ENCODE measurements around the gene NKAIN2.

Gene NKAIN2

GRCh38 chr6:123811378-123811777 lies 7.7 kb downstream of the NKAIN2 start:
- H3K4me2 ChIP-seq (ENCODE audit: low read depth, low read length, poor library complexity, severe bottlenecking): no peak overlapping the region
- H3K9ac ChIP-seq (ENCODE audit: low read length): no peak overlapping the region
- H3K9me2 ChIP-seq (replicated peaks; ENCODE audit: insufficient read depth, low read length): no peaks in the 10 kb centered on the region
- TF ChIP-seq CTCF (IDR thresholded peaks at IDR 0.05; ENCODE audit: insufficient read depth, low read length, poor library complexity, severe bottlenecking) (no peak), EZH2phosphoT487 (conservative IDR thresholded peaks at IDR 0.05; ENCODE audit: low read length) (no peak)
- no peaks in the 10 kb centered on the region for H3K36me3 ChIP-seq (ENCODE audit: low read length)
- H3K79me2 ChIP-seq (ENCODE audit: insufficient read depth, low read length): no peaks in the 10 kb centered on the region
- H3K4me3 ChIP-seq (ENCODE audit: insufficient read depth, low read length, poor library complexity, severe bottlenecking): no peak overlapping the region
- no peak overlapping the region for H3K27ac ChIP-seq (ENCODE audit: low read depth, low read length)
- H3K9me3 ChIP-seq (ENCODE audit: insufficient read depth, low read length): no peaks in the 10 kb centered on the region
- H2AFZ ChIP-seq (ENCODE audit: low read depth, low read length, severe bottlenecking): no peak overlapping the region
- no peaks in the 10 kb centered on the region for H3K27me3 ChIP-seq (ENCODE audit: low read length)
- H3F3A ChIP-seq (ENCODE audit: insufficient read depth): no peaks in the 10 kb centered on the region
- no peaks in the 10 kb centered on the region for H4K20me1 ChIP-seq (ENCODE audit: low read depth, low read length)

GRCh38 chr6:123812621-123813020 lies 9.0 kb downstream of the NKAIN2 start:
- no peaks in the 10 kb centered on the region for H3F3A ChIP-seq (ENCODE audit: insufficient read depth)
- no peaks in the 10 kb centered on the region for H3K36me3 ChIP-seq (ENCODE audit: low read length)
- H2AFZ ChIP-seq (ENCODE audit: low read depth, low read length, severe bottlenecking): no peak overlapping the region
- no peaks in the 10 kb centered on the region for H4K20me1 ChIP-seq (ENCODE audit: low read depth, low read length)
- H3K9me3 ChIP-seq (ENCODE audit: insufficient read depth, low read length): no peaks in the 10 kb centered on the region
- H3K9ac ChIP-seq (ENCODE audit: low read length): no peak overlapping the region
- no peak overlapping the region for H3K4me3 ChIP-seq (ENCODE audit: insufficient read depth, low read length, poor library complexity, severe bottlenecking)
- H3K27ac ChIP-seq (ENCODE audit: low read depth, low read length): no peak overlapping the region
- no peaks in the 10 kb centered on the region for H3K79me2 ChIP-seq (ENCODE audit: insufficient read depth, low read length)
- TF ChIP-seq EZH2phosphoT487 (conservative IDR thresholded peaks at IDR 0.05; ENCODE audit: low read length) (no peak), CTCF (IDR thresholded peaks at IDR 0.05; ENCODE audit: insufficient read depth, low read length, poor library complexity, severe bottlenecking) (no peak)
- no peaks in the 10 kb centered on the region for H3K27me3 ChIP-seq (ENCODE audit: low read length)
- no peak overlapping the region for H3K4me2 ChIP-seq (ENCODE audit: low read depth, low read length, poor library complexity, severe bottlenecking)
- no peaks in the 10 kb centered on the region for H3K9me2 ChIP-seq (replicated peaks; ENCODE audit: insufficient read depth, low read length)

GRCh38 chr6:123821112-123821511 lies 17.4 kb downstream of the NKAIN2 start:
- Histone ChIP-seq H3K9ac (ENCODE audit: low read length) (no peak overlapping the region), H3F3A (ENCODE audit: insufficient read depth) (no peaks in the 10 kb centered on the region), H3K36me3 (ENCODE audit: low read length) (no peaks in the 10 kb centered on the region), H4K20me1 (ENCODE audit: low read depth, low read length) (no peaks in the 10 kb centered on the region), H2AFZ (ENCODE audit: low read depth, low read length, severe bottlenecking) (no peak overlapping the region), H3K9me3 (ENCODE audit: insufficient read depth, low read length) (no peaks in the 10 kb centered on the region), H3K4me2 (ENCODE audit: low read depth, low read length, poor library complexity, severe bottlenecking) (no peak overlapping the region), H3K4me3 (ENCODE audit: insufficient read depth, low read length, poor library complexity, severe bottlenecking) (no peak overlapping the region), H3K27me3 (ENCODE audit: low read length) (no peaks in the 10 kb centered on the region), H3K27ac (ENCODE audit: low read depth, low read length) (no peak overlapping the region), H3K79me2 (ENCODE audit: insufficient read depth, low read length) (no peaks in the 10 kb centered on the region), H3K9me2 (replicated peaks; ENCODE audit: insufficient read depth, low read length) (no peaks in the 10 kb centered on the region)
- TF ChIP-seq CTCF (IDR thresholded peaks at IDR 0.05; ENCODE audit: insufficient read depth, low read length, poor library complexity, severe bottlenecking) (no peak), EZH2phosphoT487 (conservative IDR thresholded peaks at IDR 0.05; ENCODE audit: low read length) (no peak)
